ENCODE results near the gene ZNRD2.
A peak's percentile ranks its signal among the peaks of the same experiment; 100 is the strongest.

The ZNRD2 gene

GRCh38 chr11:65573391-65574079, 3.3 kb downstream of the ZNRD2 start:
- DNase-seq (ENCODE audit: low spot score) = no peak

DNA sequence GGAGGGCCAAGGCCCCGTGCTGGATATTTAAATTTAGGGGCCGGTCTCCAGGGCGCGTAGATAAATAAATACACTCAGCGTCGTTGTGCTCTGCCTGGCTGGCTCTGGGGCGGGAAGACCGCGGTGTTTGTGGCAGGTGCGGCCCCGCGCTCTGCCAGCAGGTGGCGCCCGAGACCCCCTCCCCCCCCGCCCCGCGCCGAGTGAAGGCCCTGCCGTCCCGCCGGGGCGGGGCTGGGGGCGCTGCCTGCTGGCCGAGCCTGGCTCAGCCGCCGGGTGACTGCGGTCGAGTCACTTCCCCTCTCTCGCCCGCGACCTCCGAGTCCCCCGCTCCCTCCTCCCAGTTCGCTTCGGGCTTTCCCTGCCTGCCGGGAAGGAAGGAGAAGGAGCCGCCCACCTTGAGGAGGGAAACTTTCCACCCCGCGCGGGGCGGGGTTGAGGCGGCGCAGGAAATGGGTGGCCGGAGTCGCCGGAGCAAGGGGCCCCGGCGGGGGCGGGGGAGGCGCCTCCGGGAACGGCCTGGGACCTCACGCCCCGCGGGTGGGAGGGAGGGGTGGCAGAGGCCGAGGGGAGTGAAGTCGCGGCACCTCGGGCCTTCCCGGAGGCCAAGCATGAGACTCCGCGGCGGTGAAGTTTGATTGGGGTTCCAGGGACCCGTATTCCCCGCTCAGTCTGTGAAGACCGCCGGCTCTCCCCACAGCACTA, 4.0 kb downstream of the ZNRD2 start:
- DNase-seq (ENCODE audit: low spot score) = peak; percentile 85

- DNase-seq (ENCODE audit: low spot score) = peak; percentile 39
These were observed 4.7 kb downstream of the ZNRD2 start for GRCh38 chr11:65574811-65575567.

DNA sequence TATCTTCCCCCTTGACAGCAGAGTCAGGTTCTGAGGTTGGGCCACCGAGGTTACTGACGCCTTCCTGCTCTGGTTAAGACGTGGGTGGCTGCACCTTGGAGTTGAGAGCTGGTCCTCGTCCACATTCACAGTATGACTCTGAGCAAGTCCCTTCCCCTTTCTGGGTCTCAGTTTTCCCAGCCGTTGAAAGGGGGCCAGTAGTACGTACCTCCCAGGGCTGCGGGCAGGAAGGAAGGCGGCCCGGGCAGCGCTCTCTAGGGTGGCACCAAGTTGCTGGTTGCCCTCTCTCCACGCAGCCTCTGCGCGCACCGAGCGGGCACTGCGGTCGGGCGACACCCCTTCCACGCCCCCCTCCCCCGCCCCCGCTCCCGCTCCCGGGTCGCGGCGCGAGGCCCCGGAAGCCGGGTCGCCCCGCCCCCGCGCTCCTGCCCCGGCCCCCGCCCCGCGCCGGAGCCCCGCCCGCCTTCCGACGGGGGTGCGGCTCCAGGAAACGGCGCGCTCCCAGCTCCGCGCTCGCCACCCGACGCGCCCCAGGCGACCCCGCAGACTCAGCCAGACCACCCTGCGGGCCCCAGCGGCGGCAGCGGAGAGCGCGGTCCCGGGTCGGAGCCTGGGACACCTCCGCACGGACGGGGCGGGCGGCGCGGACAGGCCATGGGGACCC, 5.4 kb downstream of the ZNRD2 start, which contains the start of gene EHBP1L1:
EHBP1L1 (plus strand) TSS at position 486 of the 664 bp plus-strand sequence. CDS start 250 bp downstream, outside the sequence.
- DNase-seq (ENCODE audit: low spot score) = peak; percentile 53

DNA sequence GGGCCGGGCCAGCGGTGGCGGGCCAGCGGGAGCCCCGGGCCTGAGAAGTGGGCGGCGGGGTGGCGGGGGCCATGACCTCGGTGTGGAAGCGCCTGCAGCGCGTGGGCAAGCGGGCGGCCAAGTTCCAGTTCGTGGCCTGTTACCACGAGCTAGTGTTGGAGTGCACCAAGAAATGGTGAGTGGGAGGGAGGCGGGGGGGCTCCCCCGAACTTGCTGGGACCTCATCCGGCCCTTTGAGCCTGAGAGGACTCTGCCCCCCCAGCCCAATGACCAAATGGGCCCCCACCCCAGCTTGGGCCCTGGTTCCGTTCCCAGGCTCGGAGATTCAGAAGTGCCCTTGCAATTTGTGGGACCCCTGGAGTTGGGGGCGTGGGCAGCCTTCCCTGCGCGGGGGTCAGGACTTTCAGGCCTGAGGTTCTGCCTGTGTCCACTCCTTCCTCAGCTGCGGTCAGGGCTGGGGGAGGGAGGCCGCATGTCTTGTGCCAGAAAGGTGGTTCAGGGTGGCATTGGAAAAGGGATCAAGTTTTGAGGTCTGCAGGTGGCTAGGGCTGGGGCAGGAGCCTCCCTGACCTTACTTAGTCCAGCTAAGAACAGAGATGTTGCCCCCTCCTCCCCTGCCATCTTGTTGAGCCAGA, 6.1 kb downstream of the ZNRD2 start:
- DNase-seq (ENCODE audit: low spot score) = no peak

- peak; percentile 79 for DNase-seq (ENCODE audit: low spot score)
These were observed 6.8 kb downstream of the ZNRD2 start for GRCh38 chr11:65576867-65577755.

DNA sequence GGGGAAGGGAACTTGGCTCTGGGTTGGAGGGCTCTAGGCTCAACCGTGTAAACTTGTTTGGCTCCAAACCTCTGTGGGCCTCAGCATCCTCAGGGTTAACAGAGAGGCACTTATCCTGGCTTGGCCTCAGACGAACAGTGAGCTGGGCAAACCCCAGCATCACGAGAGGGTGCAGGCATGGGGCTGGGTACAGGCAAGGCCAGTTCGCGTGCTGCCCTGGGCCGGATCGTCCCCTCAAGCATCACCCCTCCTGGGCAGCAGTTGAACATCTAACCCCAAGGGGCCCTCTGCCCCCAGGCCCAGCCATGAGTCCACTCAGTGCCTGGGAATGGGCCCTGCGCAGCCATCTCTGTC, 7.5 kb downstream of the ZNRD2 start:
- no peak for DNase-seq (ENCODE audit: low spot score)

DNA sequence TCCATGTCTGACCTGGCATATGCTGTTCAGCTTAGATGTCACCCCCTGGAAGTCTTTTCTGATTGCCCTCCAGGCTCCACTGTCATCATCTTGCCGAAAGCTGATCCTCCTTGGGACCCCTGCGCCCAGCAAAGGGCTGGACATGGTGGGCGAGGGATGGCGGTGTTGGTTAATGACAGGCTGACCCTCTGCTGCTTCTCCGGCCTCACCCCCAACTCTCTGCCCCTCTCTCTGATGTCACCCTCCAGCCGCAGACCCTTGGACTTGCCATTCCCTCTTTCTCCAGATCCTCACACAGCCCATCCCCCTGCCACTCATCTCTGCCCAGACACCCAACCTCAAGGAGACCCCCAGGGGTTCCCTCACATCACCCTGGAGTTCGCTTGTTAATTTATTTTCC, 7.9 kb downstream of the ZNRD2 start:
- no peak for DNase-seq (ENCODE audit: low spot score)

DNA sequence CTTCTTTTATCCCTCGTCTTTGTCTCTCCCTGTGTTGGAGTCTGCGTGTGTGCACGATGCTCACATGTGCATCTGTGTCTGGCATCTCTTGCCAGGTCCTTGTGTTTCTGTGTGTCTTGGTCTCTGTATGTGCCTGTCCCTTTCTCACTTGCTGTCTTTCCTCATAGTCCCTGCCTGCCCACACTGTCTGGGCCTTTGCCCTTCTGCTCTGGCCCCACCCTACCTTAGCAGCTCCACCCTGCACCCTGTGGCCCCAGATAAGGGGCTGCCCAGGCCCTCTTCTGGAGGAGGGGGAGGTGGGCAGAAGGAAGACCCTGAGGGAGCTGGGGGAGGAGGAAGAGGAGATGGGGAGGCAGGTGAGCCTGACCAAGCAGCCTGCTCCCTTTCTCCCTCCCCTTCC, 8.4 kb downstream of the ZNRD2 start:
- DNase-seq (ENCODE audit: low spot score) = no peak

- DNase-seq (ENCODE audit: low spot score) = no peak
These were observed 9.0 kb downstream of the ZNRD2 start for GRCh38 chr11:65579291-65579690.

- no peak for DNase-seq (ENCODE audit: low spot score)
These were observed 9.9 kb downstream of the ZNRD2 start for GRCh38 chr11:65580031-65580692.

GRCh38 chr11:65580756-65581155, 10.5 kb downstream of the ZNRD2 start:
- DNase-seq (ENCODE audit: low spot score) = no peak

GRCh38 chr11:65581928-65582327, 11.7 kb downstream of the ZNRD2 start:
- DNase-seq (ENCODE audit: low spot score) = no peak

DNA sequence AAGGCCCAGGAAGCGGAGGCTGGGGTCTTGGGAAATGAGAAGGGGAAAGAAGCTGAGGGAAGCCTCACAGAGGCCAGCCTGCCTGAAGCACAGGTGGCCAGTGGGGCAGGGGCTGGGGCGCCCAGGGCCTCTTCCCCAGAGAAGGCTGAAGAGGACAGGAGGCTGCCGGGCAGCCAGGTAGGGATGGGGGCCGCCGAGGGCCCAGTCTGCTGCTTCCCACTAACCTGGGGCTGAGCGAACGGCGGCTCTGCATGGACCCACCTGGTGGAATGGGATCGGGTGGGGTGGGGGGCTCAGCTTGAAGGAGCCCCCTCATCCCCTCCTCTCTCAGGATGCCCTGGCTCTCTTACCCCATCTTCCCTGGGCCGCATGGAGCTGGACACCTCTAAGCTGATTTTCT, 13.3 kb downstream of the ZNRD2 start:
- DNase-seq (ENCODE audit: low spot score) = no peak

DNA sequence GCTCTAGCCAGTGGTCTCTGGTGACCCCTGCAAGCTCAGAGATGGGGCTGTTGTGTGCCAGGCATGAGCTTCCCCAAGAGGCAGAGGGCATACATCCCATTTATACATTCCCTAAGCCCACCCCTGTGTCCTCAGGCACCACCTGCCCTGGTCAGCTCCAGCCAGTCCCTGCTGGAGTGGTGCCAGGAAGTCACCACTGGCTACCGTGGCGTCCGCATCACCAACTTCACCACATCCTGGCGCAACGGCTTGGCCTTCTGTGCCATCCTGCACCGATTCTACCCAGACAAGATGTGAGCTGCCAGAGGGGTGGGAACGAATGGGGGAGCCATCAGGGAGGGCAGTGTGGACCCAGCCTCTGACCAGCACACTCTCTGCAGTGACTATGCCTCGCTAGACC, 13.8 kb downstream of the ZNRD2 start:
- DNase-seq (ENCODE audit: low spot score) = no peak

- no peak for DNase-seq (ENCODE audit: low spot score)
These were observed 14.5 kb downstream of the ZNRD2 start for GRCh38 chr11:65584723-65585171.

DNA sequence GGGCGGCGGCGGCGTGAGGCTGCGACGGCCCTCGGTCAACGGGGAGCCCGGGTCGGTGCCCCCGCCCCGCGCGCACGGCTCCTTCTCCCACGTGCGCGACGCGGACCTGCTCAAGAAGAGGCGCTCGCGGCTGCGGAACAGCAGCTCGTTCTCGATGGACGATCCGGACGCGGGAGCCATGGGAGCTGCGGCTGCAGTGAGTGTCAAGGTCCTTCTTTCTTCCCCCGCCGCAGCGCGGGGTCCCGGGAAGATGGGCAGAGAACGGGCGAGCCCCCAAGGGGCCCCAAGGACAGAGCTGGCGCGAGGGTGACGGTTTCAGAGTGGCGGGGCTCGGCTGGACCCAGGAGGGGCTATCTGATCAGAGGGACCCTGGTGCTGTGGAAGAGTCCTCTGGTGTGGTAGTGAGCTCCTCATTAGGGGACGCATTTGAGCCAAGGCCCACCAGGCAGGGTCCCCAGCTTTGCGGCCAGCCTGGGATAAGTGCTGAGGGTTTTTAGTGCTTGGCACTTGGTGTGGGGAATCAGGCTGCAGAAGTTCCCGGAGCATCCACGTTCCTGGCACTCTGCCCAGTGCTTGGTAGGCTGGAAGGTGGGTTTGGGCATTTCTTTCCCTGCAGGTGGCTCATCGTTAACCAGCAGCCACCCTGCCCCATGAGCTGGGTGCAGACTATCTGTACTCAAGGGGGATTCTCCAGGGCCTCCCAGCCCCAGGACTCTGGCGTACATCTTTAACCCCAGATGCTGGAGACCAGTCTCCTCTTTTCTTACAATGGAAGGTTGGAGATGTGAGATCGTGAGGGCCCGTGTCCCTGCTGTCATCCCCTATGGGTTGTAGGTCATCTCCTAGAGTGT, 15.3 kb downstream of the ZNRD2 start:
- DNase-seq (ENCODE audit: low spot score) = no peak

DNA sequence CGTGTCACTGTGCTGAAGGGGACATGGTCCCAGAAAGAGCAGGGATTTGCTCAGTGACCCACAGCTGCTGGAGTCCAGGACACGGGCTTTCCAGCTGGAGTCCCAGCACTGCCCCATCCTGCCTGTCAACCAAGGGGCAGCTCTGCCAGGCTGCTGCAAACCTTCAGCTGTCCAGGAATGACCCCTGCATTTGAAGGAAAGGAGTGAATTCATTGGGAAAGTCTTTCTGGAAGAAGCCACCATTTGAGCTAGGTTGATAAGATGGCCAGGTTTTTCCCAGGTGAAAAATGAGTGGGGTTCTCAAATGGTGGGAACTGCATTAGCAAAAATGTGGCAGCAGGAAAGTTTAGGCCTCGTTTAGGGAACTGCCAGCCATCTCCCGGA, 16.0 kb downstream of the ZNRD2 start:
- no peak for DNase-seq (ENCODE audit: low spot score)

DNA sequence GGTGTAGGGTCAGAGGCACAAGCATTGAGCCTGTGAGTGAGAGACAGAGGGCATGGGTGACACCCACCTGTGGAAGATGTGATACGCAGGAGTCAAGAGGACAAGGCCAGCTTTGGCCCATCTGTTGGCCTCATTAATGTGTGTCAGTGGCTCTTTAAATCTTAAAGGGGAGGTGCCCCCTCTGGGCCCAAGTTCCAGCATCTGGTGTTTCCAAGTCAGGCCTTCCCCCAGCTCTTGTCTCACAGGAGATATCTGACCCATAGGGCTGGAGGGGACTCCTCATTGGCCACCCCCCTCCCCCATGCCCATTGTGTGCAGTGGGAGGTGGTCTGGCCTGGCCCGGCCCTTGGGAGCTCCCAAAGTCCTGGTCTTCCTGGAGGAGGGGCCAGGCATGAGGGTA, 16.4 kb downstream of the ZNRD2 start:
- DNase-seq (ENCODE audit: low spot score) = no peak
